PC-3 (cell line): Measurements from ENCODE around the gene ATF1. TPM values are rescaled to one million over a fixed set of nuclear protein-coding genes. Genes with fewer than 3 reads are reported as not detected.
A peak's percentile ranks its signal among the peaks of the same experiment; 100 is the strongest.

Experiments
- ATAC-seq: fragments of 200-7000 bp; cut with Tn5 transposase; 2 replicates; pipeline ENCODE4 v1.9.1; 2020; ENCODE audit warnings: mild to moderate bottlenecking, moderate library complexity
- Bru-seq: library from RNA; stranded (reverse); fragments of 400-500 nt; gene quantifications from one replicate; lab custom pipeline; 2021; lab: Mats Ljungman, UMichigan
- BruChase-seq, 2 experiments: library from RNA; stranded (reverse); fragments of 400-500 nt; gene quantifications; one replicate each; lab custom pipeline; 2021; lab: Mats Ljungman, UMichigan
- BruUV-seq: library from RNA; stranded (reverse); fragments of 400-500 nt; replicated peaks from 2 replicates; lab custom pipeline; 2021; lab: Mats Ljungman, UMichigan
- CTCF ChIA-PET: fragments of 300-600 bp; sonication (Branson Sonifier 250); formaldehyde crosslinking; loops from one replicate; lab custom pipeline; 2022; ENCODE audit warnings: antibody characterized with exemption; lab: Charles Lee
- POLR2A ChIA-PET: fragments of 300-600 bp; sonication (Branson Sonifier 250); formaldehyde crosslinking; loops from one replicate; lab custom pipeline; 2022; ENCODE audit warnings: antibody characterized with exemption; ENCODE audit not compliant: unreplicated experiment; lab: Charles Lee
- DNase-seq: peaks from one replicate; pipeline ENCODE4 v3.0.0-alpha.2; 2015
- H2AFZ ChIP-seq: fragments of 300-600 bp; sonication (generic); 2 replicates; pipeline ENCODE4 v1.6.0; 2016; ENCODE audit warnings: antibody characterized with exemption, low read length
- H3F3A ChIP-seq: fragments of 300-600 bp; sonication (generic); one replicate; pipeline ENCODE4 v1.6.0; 2017; ENCODE audit warnings: antibody characterized with exemption, low read length, control low read depth, mild to moderate bottlenecking; ENCODE audit not compliant: unreplicated experiment
- H3K27ac ChIP-seq: fragments of 300-600 bp; sonication (generic); 2 replicates; pipeline ENCODE4 v1.5.1; 2016; ENCODE audit warnings: mild to moderate bottlenecking, low read length
- H3K27me3 ChIP-seq: fragments of 300-600 bp; sonication (generic); 2 replicates; pipeline ENCODE4 v1.6.1; 2016; ENCODE audit warnings: low read length, mixed read lengths
- H3K36me3 ChIP-seq: fragments of 300-600 bp; sonication (generic); 2 replicates; pipeline ENCODE4 v1.6.1; 2016; ENCODE audit warnings: low read depth, mixed run types, low read length, mixed read lengths
- H3K4me1 ChIP-seq: fragments of 300-600 bp; sonication (generic); 2 replicates; pipeline ENCODE4 v1.5.1; 2016; ENCODE audit warnings: low read length; ENCODE audit not compliant: insufficient read depth
- H3K4me2 ChIP-seq: fragments of 300-600 bp; sonication (generic); 2 replicates; pipeline ENCODE4 v1.6.0; 2016; ENCODE audit warnings: low read length
- H3K4me3 ChIP-seq: fragments of 300-600 bp; sonication (generic); 2 replicates; pipeline ENCODE4 v1.5.1; 2016; ENCODE audit warnings: mild to moderate bottlenecking, low read length, mixed read lengths
- H3K79me2 ChIP-seq: fragments of 300-600 bp; sonication (generic); 2 replicates; pipeline ENCODE4 v1.6.1; 2017; ENCODE audit warnings: low read length, mixed read lengths
- H3K9ac ChIP-seq: fragments of 300-600 bp; sonication (generic); 2 replicates; pipeline ENCODE4 v1.6.0; 2016; ENCODE audit warnings: mild to moderate bottlenecking, low read length
- H3K9me2 ChIP-seq: fragments of 300-600 bp; sonication (generic); replicated peaks from 2 replicates; pipeline ENCODE4 v1.6.1; 2016; ENCODE audit warnings: mixed run types, low read length, mixed read lengths
- H3K9me3 ChIP-seq: fragments of 300-600 bp; sonication (generic); 2 replicates; pipeline ENCODE4 v1.6.1; 2016; ENCODE audit warnings: low read length, mixed read lengths
- H4K20me1 ChIP-seq: fragments of 300-600 bp; sonication (generic); 2 replicates; pipeline ENCODE4 v1.6.1; 2016; ENCODE audit warnings: low read length, mixed read lengths
- CTCF ChIP-seq: fragments of 300-600 bp; sonication (generic); conservative IDR thresholded peaks from 2 replicates; pipeline ENCODE4 v1.5.1; 2017; ENCODE audit warnings: antibody characterized with exemption, low read depth, mild to moderate bottlenecking, low read length
- EZH2 ChIP-seq: fragments of 300-600 bp; sonication (generic); IDR thresholded peaks from one replicate; pipeline ENCODE4 v1.6.1; 2017; ENCODE audit warnings: antibody characterized with exemption, mild to moderate bottlenecking, low read length; ENCODE audit not compliant: unreplicated experiment
- EZH2phosphoT487 ChIP-seq: fragments of 300-600 bp; sonication (generic); IDR thresholded peaks from 2 replicates; pipeline ENCODE4 v1.6.1; 2018; ENCODE audit warnings: mild to moderate bottlenecking, antibody characterized with exemption, low read length, borderline replicate concordance
- intact Hi-C: fragments of 100-400 bp; cut with micrococcal nuclease; formaldehyde crosslinking; loops from 2 replicates; pipeline ENCODE4 v1.9.0; 2023
- long read RNA-seq: library from polyadenylated mRNA; unstranded; transcript quantifications from one replicate; pipeline ENCODE4 v2.0.0, GENCODE V29; 2021; ENCODE audit not compliant: unreplicated experiment
- total RNA-seq: library from RNA; depleted of rRNA; stranded (reverse); fragments of >200 nt; gene quantifications from 2 replicates; pipeline ENCODE4 v1.2.3, GENCODE V29; 2014; rRNA removed

Gene ATF1
- total RNA-seq (46.7 and 67.2 TPM in 2 replicates), Bru-seq, nascent RNA (percentile 74 among the genes with signal in this experiment), BruChase-seq, experiment 1, labeled RNA remaining after a 6-hour chase (percentile 75 among the genes with signal in this experiment), BruChase-seq, experiment 2, labeled RNA remaining after a 2-hour chase (percentile 72 among the genes with signal in this experiment)
- long read RNA-seq, transcript ATF1-201 (7 exons, 2,181 nt) = major isoform, 41 of 75 reads
- long read RNA-seq, partial matches to known transcripts = 14 of 75 reads
- long read RNA-seq, other reads (novel, unspliced or antisense) = 20 of 75 reads

GRCh38 chr12:50763639-50764285, at the start of gene ATF1:
Gene ATF1 (plus strand): TSS chr12:50764101. CDS start chr12:50780146, 16,045 bp downstream.
- BruUV-seq = no TSS peak

GRCh38 chr12:50715174-50715573, 48.7 kb upstream of the ATF1 start:
- Histone ChIP-seq H3K4me3 (no peak overlapping the region), H3F3A (no peaks in the 10 kb centered on the region), H3K36me3 (peaks cover 36% of the 10 kb centered on the region), H2AFZ (no peak overlapping the region), H4K20me1 (no peaks in the 10 kb centered on the region), H3K27ac (no peak overlapping the region), H3K9me2 (no peaks in the 10 kb centered on the region), H3K27me3 (no peaks in the 10 kb centered on the region), H3K9ac (no peak overlapping the region), H3K79me2 (no peaks in the 10 kb centered on the region), H3K4me1 (no peaks in the 10 kb centered on the region), H3K9me3 (no peaks in the 10 kb centered on the region), H3K4me2 (no peak overlapping the region)
- intact Hi-C loops = no loop called here
- ChIA-PET CTCF (no interaction called here), POLR2A (no interaction called here)
- TF ChIP-seq CTCF = no peak
- TF ChIP-seq EZH2 = no peak
- no peak for TF ChIP-seq EZH2phosphoT487
- ATAC-seq (no peak), DNase-seq (no peak)
- no TSS peak for BruUV-seq

More at GRCh38 chr12:50763639-50764285, at the start of gene ATF1:
- H4K20me1 ChIP-seq = 0 out of 2 replicates have a peak, but pooled peaks cover 4% of the 10 kb centered on the region
- peak within 1 kb of the TSS; percentile 93 for H3K4me2 ChIP-seq
- peak; percentile 83 for ATAC-seq
- intact Hi-C loops = loop anchor here (2.0 to 10.0 kb wide), 3 partner anchors 23 to 261 kb away; partner anchors contain the start of gene DIP2B
- TF ChIP-seq EZH2 (no peak), CTCF (no peak), EZH2phosphoT487 (no peak)
- ChIA-PET POLR2A (interaction anchor here (0.5 to 1.4 kb wide), 4 partner anchors 9 to 263 kb away, joined by 3 to 11 read pairs (median 4); partner anchors contain the start of gene SLC11A2), CTCF (interaction anchor here (0.7 to 1.4 kb wide), 3 partner anchors 23 to 263 kb away, joined by 4 to 10 read pairs (median 6); partner anchors contain the start of gene SLC11A2)
- peak within 1 kb of the TSS; percentile 98 for H3K9ac ChIP-seq
- H3K27me3 ChIP-seq = no peaks in the 10 kb centered on the region
- H3K9me2 ChIP-seq = no peaks in the 10 kb centered on the region
- peak within 1 kb of the TSS; percentile 91 for H3K4me3 ChIP-seq
- peak within 1 kb of the TSS; percentile 97 for H3K27ac ChIP-seq
- H3K36me3 ChIP-seq = no peaks in the 10 kb centered on the region
- no peaks in the 10 kb centered on the region for H3K9me3 ChIP-seq
- peak; percentile 91 for DNase-seq
- peaks cover 69% of the 10 kb centered on the region for H3K79me2 ChIP-seq
- peaks cover 25% of the 10 kb centered on the region for H3K4me1 ChIP-seq
- H3F3A ChIP-seq = no peaks in the 10 kb centered on the region
- H2AFZ ChIP-seq = peak within 1 kb of the TSS; percentile 87
